Lower lobe of right lung (tissue), 2 donors: ENCODE results near the gene EMC9. TPM values are rescaled to one million over a fixed set of nuclear protein-coding genes. Genes with fewer than 3 reads are reported as not detected.
A peak's percentile ranks its signal among the peaks of the same experiment; 100 is the strongest.

Experiments used
- ATAC-seq, 2 donors: fragments of 200-7000 bp; cut with Tn5 transposase; one replicate each; pipeline ENCODE4 v1.9.1; 2020 to 2022; ENCODE audit warnings: mild to moderate bottlenecking in 2 of 2, moderate library complexity in 2 of 2
- DNase-seq: peaks from one replicate; pipeline ENCODE4 v3.0.0-alpha.2; 2020
- H3K27ac ChIP-seq: fragments of 200-600 bp; one replicate; pipeline ENCODE4 v1.8.0; 2022
- H3K27me3 ChIP-seq: fragments of 200-600 bp; one replicate; pipeline ENCODE4 v1.8.0; 2022; ENCODE audit warnings: low read depth
- H3K36me3 ChIP-seq: fragments of 200-600 bp; one replicate; pipeline ENCODE4 v1.8.0; 2022; ENCODE audit warnings: mild to moderate bottlenecking
- H3K4me1 ChIP-seq: fragments of 200-600 bp; one replicate; pipeline ENCODE4 v1.8.0; 2022
- H3K4me3 ChIP-seq: fragments of 200-600 bp; one replicate; pipeline ENCODE4 v1.8.0; 2022; ENCODE audit warnings: mild to moderate bottlenecking
- H3K9me3 ChIP-seq: fragments of 200-600 bp; one replicate; pipeline ENCODE4 v1.8.0; 2022
- CTCF ChIP-seq: fragments of 200-600 bp; IDR thresholded peaks from one replicate; pipeline ENCODE4 v1.8.0; 2022; ENCODE audit warnings: antibody characterized with exemption, mild to moderate bottlenecking
- intact Hi-C: fragments of 100-400 bp; cut with DNase I; formaldehyde crosslinking; loops from one replicate; pipeline ENCODE4 v1.11.0; 2022
- total RNA-seq: library from RNA; stranded (reverse); fragmentation: NEBNext Ultra II Directional; extraction: Animal tissue kit (Norgen Biotek cat#: 25700); gene quantifications from one replicate; pipeline ENCODE4 v1.2.1, GENCODE V29; 2021
- donor health status: DM: no; HTN: yes; CAD: no; lungs with severe emphysema.

Gene EMC9
- total RNA-seq, 1 donor from 2014 or later: 9.3 TPM

GRCh38 chr14:24098229-24098926 lies 43.0 kb downstream of the EMC9 start:
- DNase-seq (no peak), ATAC-seq (no peak)
- no peaks in the 10 kb centered on the region for H3K27me3 ChIP-seq
- no peak overlapping the region for H3K4me3 ChIP-seq
- intact Hi-C loops: no loop called here
- H3K4me1 ChIP-seq: peaks cover 17% of the 10 kb centered on the region
- no peak overlapping the region for H3K27ac ChIP-seq
- no peaks in the 10 kb centered on the region for H3K9me3 ChIP-seq
- TF ChIP-seq CTCF: no peak
- peaks cover 49% of the 10 kb centered on the region for H3K36me3 ChIP-seq

DNA sequence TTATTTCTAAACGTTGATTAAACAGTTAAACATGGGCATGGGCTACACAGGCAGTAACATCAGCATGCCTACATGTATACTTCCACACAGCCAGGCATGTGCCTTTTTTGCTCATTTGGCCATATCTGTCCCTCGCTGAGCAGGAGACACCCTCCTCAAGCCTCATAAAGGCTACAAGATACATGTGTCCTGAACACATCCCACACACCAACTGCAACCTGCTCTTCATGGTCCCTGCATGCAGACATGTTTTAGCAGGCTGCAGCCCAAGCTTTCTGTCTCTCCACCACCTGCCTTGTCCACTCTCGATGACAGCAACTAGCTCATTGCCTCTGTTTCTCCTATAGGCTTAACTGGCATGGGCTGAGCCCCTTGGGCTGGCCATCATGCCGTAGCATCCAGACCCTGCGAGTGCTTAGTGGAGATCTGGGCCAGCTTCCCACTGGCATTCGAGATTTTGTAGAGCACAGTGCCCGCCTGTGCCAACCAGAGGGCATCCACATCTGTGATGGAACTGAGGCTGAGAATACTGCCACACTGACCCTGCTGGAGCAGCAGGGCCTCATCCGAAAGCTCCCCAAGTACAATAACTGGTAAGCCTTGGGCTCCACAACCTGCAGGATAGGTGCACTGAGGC lies 44.7 kb downstream of the EMC9 start:
- Histone ChIP-seq H3K4me1 (peaks cover 31% of the 10 kb centered on the region), H3K27ac (no peak overlapping the region), H3K27me3 (no peaks in the 10 kb centered on the region), H3K36me3 (peaks cover 37% of the 10 kb centered on the region), H3K9me3 (no peaks in the 10 kb centered on the region), H3K4me3 (no peak overlapping the region)
- intact Hi-C loops: no loop called here
- no peak for ATAC-seq
- no peak for TF ChIP-seq CTCF
- no peak for DNase-seq

DNA sequence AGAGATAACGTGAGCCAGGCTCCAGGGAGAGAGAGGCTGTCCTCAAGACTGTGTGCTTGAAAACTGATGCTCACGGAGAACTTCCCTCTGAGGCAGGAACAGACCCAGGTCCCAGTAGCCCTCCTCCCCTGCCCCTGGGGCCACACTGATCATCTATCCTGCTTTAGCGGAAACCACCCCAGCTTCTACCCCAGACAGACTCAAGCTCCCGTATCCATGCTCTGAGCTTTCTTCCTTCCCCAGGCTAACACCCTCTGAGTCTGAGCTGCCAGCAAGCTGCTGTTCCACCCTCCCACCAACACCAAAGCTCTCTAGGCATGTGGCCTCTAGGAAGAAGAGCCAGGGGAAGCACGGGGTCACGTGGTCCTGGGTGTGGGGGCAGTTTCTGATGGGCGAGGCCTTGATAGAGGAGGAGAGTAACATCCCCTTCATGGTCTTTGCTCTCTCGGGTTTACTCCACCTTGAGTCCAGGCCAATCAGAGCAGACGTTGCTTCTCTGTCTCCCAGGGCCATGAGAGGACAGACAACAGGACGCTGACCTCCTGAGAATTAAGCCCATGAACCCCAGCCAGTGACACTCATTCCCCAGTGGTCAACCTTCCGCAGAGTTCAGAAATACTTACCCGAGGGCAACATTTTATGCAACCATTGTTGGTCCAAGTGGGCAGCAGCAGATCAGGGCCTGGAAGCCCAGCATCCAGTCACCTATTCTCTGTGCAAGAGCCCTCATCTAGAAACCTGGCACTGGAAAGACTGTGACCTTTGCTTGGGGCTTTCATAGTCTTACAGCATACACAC lies 45.9 kb downstream of the EMC9 start:
- no peaks in the 10 kb centered on the region for H3K27me3 ChIP-seq
- ATAC-seq (peak; percentile 7 to 25), DNase-seq (peak; percentile 82)
- peaks cover 31% of the 10 kb centered on the region for H3K4me1 ChIP-seq
- H3K4me3 ChIP-seq: peak overlapping the region; percentile 94
- intact Hi-C loops: no loop called here
- H3K36me3 ChIP-seq: peaks cover 28% of the 10 kb centered on the region
- H3K9me3 ChIP-seq: no peaks in the 10 kb centered on the region
- peak overlapping the region; percentile 98 for H3K27ac ChIP-seq
- no peak for TF ChIP-seq CTCF

- H3K27me3 ChIP-seq: no peaks in the 10 kb centered on the region
- ATAC-seq (peak in 1 of 2 donors; percentile 15), DNase-seq (no peak)
- H3K27ac ChIP-seq: peak overlapping the region; percentile 98
- no peak for TF ChIP-seq CTCF
- H3K36me3 ChIP-seq: peaks cover 22% of the 10 kb centered on the region
- peaks cover 31% of the 10 kb centered on the region for H3K4me1 ChIP-seq
- no peaks in the 10 kb centered on the region for H3K9me3 ChIP-seq
- intact Hi-C loops: no loop called here
- peak overlapping the region; percentile 94 for H3K4me3 ChIP-seq
These were observed 46.5 kb downstream of the EMC9 start for GRCh38 chr14:24094841-24095270.

GRCh38 chr14:24093901-24094840 lies 47.2 kb downstream of the EMC9 start, which contains the start of gene PCK2:
Gene PCK2 (plus strand): TSS chr14:24094311. CDS start chr14:24094406, 95 bp downstream.
- peak; percentile 5 for TF ChIP-seq CTCF
- Histone ChIP-seq H3K9me3 (no peaks in the 10 kb centered on the region), H3K27ac (peak within 1 kb of the TSS; percentile 98), H3K4me1 (peaks cover 31% of the 10 kb centered on the region), H3K4me3 (peak within 1 kb of the TSS; percentile 94), H3K36me3 (peaks cover 16% of the 10 kb centered on the region), H3K27me3 (no peaks in the 10 kb centered on the region)
- intact Hi-C loops: no loop called here
- ATAC-seq (peak; percentile 96 to 97), DNase-seq (peak; percentile 98)
